Keratinocyte (primary cell): ENCODE results near the gene TXN2. TPM values are rescaled to one million over a fixed set of nuclear protein-coding genes. Genes with fewer than 3 reads are reported as not detected.

Experiments used
- DNase-seq: peaks from one replicate; pipeline ENCODE4 v3.0.0-alpha.2; 2011; ENCODE audit warnings: low read depth, missing footprints, low spot score
- FAIRE-seq: peaks from 2 replicates; lab custom pipeline; 2011; peaks lifted over from hg19 to GRCh38; lab: Jason Lieb, UNC
- H2AFZ ChIP-seq: 2 replicates; pipeline ENCODE4 v1.6.0; 2012; ENCODE audit warnings: low read length, control low read depth, inconsistent platforms; ENCODE audit not compliant: control insufficient read depth
- H3K27ac ChIP-seq: 2 replicates; pipeline ENCODE4 v1.5.1; 2011; ENCODE audit warnings: low read length; ENCODE audit not compliant: control insufficient read depth, insufficient read depth
- H3K27me3 ChIP-seq: 3 replicates; pipeline ENCODE4 v1.6.0; 2011; ENCODE audit warnings: low read length; ENCODE audit not compliant: control insufficient read depth, insufficient read depth; ENCODE audit errors: extremely low read depth
- H3K36me3 ChIP-seq, 2 experiments: 2 replicates in 1 of 2; 3 replicates in 1 of 2; pipeline ENCODE4 v1.5.1; 2011; ENCODE audit warnings: low read length in 2 of 2, mild to moderate bottlenecking in 1 of 2; ENCODE audit not compliant: control insufficient read depth in 2 of 2, insufficient read depth in 2 of 2; ENCODE audit errors: extremely low read depth in 1 of 2
- H3K4me1 ChIP-seq: 3 replicates; pipeline ENCODE4 v1.5.1; 2011; ENCODE audit warnings: low read length; ENCODE audit not compliant: control insufficient read depth, insufficient read depth; ENCODE audit errors: extremely low read depth
- H3K4me2 ChIP-seq: 3 replicates; pipeline ENCODE4 v1.6.0; 2011; ENCODE audit warnings: low read depth, low read length; ENCODE audit not compliant: control insufficient read depth, insufficient read depth; ENCODE audit errors: extremely low read depth
- H3K4me3 ChIP-seq, 3 experiments: fragments of 200-600 bp in 1 of 3; sonication (generic) in 1 of 3; 2 replicates in 2 of 3; 3 replicates in 1 of 3; pipeline ENCODE4 v1.5.1; 2011 to 2016; ENCODE audit warnings: low read length in 3 of 3, mild to moderate bottlenecking in 3 of 3, control low read depth in 2 of 3, inconsistent platforms in 1 of 3, low read depth in 1 of 3, mixed read lengths in 1 of 3, mixed run types in 1 of 3, moderate library complexity in 1 of 3; ENCODE audit not compliant: control insufficient read depth in 2 of 3, insufficient read depth in 2 of 3; ENCODE audit errors: extremely low read depth in 1 of 3
- H3K79me2 ChIP-seq: 2 replicates; pipeline ENCODE4 v1.6.0; 2012; ENCODE audit warnings: low read length; ENCODE audit not compliant: control insufficient read depth, insufficient read depth
- H3K9ac ChIP-seq: 3 replicates; pipeline ENCODE4 v1.6.0; 2011; ENCODE audit warnings: low read length; ENCODE audit not compliant: control insufficient read depth, insufficient read depth; ENCODE audit errors: extremely low read depth
- H3K9me1 ChIP-seq: 3 replicates; pipeline ENCODE4 v1.6.0; 2011; ENCODE audit warnings: low read length; ENCODE audit not compliant: control insufficient read depth, insufficient read depth; ENCODE audit errors: extremely low read depth
- H3K9me3 ChIP-seq: 2 replicates; pipeline ENCODE4 v1.5.1; 2012; ENCODE audit warnings: low read depth, low read length; ENCODE audit not compliant: control insufficient read depth
- H4K20me1 ChIP-seq: 3 replicates; pipeline ENCODE4 v1.6.0; 2011; ENCODE audit warnings: low read length; ENCODE audit not compliant: control insufficient read depth, insufficient read depth; ENCODE audit errors: extremely low read depth
- EZH2 ChIP-seq: IDR thresholded peaks from one replicate; pipeline ENCODE4 v1.6.1; 2012; ENCODE audit warnings: inconsistent platforms, mild to moderate bottlenecking, low read length, moderate library complexity
- dilution Hi-C: fragments of 300-500 bp; cut with MboI; formaldehyde crosslinking; loops from one replicate; pipeline ENCODE4 v1.7.0; 2020; ENCODE audit warnings: low sequenced_read_pairs; ENCODE audit not compliant: extremely low pct_ligation_motif_present
- polyA plus RNA-seq, 5 experiments: library from polyadenylated mRNA; depleted of rRNA in 3 of 5; stranded (reverse) in 3 of 5; stranded (forward) in 1 of 5; unstranded in 1 of 5; fragments of >200 nt; gene quantifications; 1 replicate in 1 of 5; 2 replicates in 3 of 5; 3 replicates in 1 of 5; pipeline versions ENCODE4 v1.2.1 to v1.2.3, GENCODE V29; 2011 to 2012; ENCODE audit warnings: missing spikeins in 2 of 5, low read depth in 1 of 5, low replicate concordance in 1 of 5
- TF ChIP-seq, protein P1 (sequence below), 3 experiments: IDR thresholded peaks in 1 of 3; conservative IDR thresholded peaks in 1 of 3; optimal IDR thresholded peaks in 1 of 3; 2 replicates in 2 of 3; 3 replicates in 1 of 3; pipeline versions ENCODE3 to v1.5.1; 2011; ENCODE audit warnings: low read length in 3 of 3, mild to moderate bottlenecking in 3 of 3, moderate library complexity in 2 of 3, control low read depth in 1 of 3, inconsistent platforms in 1 of 3; ENCODE audit not compliant: insufficient read depth in 2 of 3; ENCODE audit errors: extremely low read depth in 1 of 3

TXN2 gene
- polyA plus RNA-seq, 1 donor (not counting 4 experiments of a cell fraction or from before 2014, with no cell fraction given), result 95.9 TPM

DNA sequence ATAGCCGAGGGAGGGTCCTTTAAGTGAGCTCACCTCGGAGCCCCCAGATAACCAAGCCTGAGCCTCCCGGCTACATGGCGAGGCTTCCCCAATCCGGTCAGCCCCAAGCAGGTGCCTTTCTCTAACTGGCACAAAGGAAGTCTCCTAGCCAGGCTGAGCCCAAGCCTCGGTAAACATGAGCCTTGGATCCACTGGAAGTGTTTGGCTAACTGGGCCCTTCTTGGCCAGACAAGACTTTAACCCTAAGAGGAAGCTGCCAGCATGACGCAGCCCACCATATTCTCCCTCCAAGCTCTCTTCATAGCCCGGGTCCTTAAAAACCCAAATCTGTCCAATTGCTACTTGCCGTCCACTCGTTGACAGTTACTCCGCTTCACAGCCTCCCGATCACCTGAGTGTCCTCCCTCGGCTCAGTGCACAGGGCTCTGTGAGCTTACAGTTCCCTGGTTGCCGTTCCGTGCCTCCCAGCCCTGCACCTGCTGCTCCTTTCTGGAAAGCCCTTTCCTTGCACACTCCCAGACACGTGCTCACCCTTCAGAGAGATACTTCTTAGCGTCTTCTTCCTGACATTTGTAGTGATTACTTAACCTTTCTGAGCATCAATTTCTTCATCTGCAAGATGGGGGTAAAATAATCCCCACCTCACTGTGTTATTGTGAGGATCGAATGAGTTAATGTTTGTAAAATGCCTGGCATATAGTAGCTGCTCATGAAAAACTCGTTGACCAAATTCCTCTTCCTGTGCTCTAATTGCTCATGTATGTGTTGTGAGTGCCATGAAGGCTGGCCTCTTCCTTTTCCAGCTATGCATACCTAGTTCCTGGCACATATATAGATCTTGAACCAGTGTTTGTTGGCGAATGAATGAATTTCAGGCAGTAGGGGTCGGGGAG is 25.6 kb downstream of the TXN2 start:
- Histone ChIP-seq H2AFZ (no peak overlapping the region), H3K4me1 (peaks cover 17% of the 10 kb centered on the region), H3K36me3 (no peaks in the 10 kb centered on the region), H3K27me3 (no peaks in the 10 kb centered on the region), H3K4me3 (peak overlapping the region in 2 of 3 experiments; percentile 56 to 63), H3K9me1 (no peaks in the 10 kb centered on the region), H3K4me2 (peak overlapping the region; percentile 72), H3K79me2 (no peaks in the 10 kb centered on the region), H3K9me3 (no peaks in the 10 kb centered on the region), H4K20me1 (no peaks in the 10 kb centered on the region), H3K9ac (peak overlapping the region; percentile 52), H3K27ac (no peak overlapping the region)
- dilution Hi-C loops, result no loop called here
- FAIRE-seq (no peak), DNase-seq (no peak)
- TF ChIP-seq, protein P1, sequence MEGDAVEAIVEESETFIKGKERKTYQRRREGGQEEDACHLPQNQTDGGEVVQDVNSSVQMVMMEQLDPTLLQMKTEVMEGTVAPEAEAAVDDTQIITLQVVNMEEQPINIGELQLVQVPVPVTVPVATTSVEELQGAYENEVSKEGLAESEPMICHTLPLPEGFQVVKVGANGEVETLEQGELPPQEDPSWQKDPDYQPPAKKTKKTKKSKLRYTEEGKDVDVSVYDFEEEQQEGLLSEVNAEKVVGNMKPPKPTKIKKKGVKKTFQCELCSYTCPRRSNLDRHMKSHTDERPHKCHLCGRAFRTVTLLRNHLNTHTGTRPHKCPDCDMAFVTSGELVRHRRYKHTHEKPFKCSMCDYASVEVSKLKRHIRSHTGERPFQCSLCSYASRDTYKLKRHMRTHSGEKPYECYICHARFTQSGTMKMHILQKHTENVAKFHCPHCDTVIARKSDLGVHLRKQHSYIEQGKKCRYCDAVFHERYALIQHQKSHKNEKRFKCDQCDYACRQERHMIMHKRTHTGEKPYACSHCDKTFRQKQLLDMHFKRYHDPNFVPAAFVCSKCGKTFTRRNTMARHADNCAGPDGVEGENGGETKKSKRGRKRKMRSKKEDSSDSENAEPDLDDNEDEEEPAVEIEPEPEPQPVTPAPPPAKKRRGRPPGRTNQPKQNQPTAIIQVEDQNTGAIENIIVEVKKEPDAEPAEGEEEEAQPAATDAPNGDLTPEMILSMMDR (optimal IDR thresholded peaks at IDR 0.05 in 1 of 3, IDR thresholded peaks at IDR 0.05 in 1 of 3, conservative IDR thresholded peaks at IDR 0.05 in 1 of 3; ENCODE audit: extremely low read depth in 1 of 3, insufficient read depth in 2 of 3, low read length in 3 of 3), result no peak
- TF ChIP-seq EZH2, result no peak

DNA sequence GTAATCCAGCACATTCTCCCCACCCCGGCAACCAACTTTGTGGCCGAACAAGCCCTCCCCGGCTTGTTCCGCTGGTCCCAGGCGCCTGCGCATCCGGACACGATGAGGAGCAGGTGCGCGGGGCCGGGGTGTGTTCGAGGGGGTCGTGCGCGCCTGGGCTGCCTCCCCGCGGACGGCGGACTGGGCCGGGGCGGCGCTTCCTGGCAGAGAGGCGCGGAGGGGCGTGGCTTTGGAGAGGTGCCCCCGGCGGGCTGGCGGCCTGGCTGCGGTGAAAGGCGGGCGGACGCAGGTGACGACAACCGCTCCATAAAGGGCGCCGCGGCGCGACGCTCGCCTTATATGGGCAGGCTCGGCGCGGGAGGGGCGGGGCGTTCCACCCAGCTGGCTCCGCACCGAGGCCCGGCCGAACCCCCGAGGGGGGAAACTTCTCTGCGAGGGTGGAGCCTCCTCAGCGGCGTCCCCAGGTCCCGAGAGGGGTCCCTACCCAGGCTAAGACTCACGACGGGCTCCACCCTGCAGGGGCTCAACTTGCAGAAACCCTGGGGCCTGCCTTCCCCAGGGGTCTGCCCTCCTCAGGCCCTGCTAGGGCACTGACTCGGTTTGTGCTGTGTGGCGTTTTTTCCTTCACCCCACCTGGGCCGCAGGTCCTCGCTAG is 26.4 kb downstream of the TXN2 start:
- peak overlapping the region; percentile 42 for H2AFZ ChIP-seq
- dilution Hi-C loops, result no loop called here
- no peak for DNase-seq
- peak overlapping the region; percentile 52 for H3K9ac ChIP-seq
- FAIRE-seq, result no peak
- H3K27me3 ChIP-seq, result no peaks in the 10 kb centered on the region
- peak overlapping the region; percentile 72 for H3K4me2 ChIP-seq
- no peak for TF ChIP-seq EZH2
- TF ChIP-seq, protein P1 (optimal IDR thresholded peaks at IDR 0.05 in 1 of 3, IDR thresholded peaks at IDR 0.05 in 1 of 3, conservative IDR thresholded peaks at IDR 0.05 in 1 of 3; ENCODE audit: extremely low read depth in 1 of 3, insufficient read depth in 2 of 3, low read length in 3 of 3), result peak in 1 of 3 experiments; percentile 5
- H3K4me1 ChIP-seq, result peaks cover 17% of the 10 kb centered on the region
- no peak overlapping the region for H3K27ac ChIP-seq
- H3K36me3 ChIP-seq, result no peaks in the 10 kb centered on the region
- no peaks in the 10 kb centered on the region for H3K79me2 ChIP-seq
- no peaks in the 10 kb centered on the region for H4K20me1 ChIP-seq
- H3K9me3 ChIP-seq, result no peaks in the 10 kb centered on the region
- no peaks in the 10 kb centered on the region for H3K9me1 ChIP-seq
- H3K4me3 ChIP-seq, result peak overlapping the region; percentile 37 to 63 (median 56)
